ENCODE data around the gene AGMO. TPM values are rescaled to one million over a fixed set of nuclear protein-coding genes. Genes with fewer than 3 reads are reported as not detected.
A peak's percentile ranks its signal among the peaks of the same experiment; 100 is the strongest.

AGMO gene
- total RNA-seq, 1 experiment from 2014 or later, result 13.2 TPM

DNA sequence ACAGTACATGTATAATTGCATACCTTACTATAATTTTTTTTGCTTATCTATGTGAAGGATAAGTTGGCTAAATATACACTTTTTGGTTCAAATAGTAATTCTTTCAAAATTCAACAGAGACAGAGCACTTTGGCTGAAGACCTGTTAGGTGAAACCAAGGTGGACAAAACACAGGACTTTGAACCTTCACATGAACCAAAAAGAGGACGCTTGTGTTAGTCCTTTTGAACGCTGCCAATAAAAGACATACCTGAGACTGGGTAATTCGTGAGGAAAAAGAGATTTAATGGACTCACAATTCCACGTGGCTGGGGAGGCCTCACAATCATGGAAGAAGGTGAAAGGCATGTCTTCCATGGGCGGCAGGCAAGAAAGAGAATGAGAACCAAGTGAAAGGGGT is 4.7 kb upstream of the AGMO start:
- TF ChIP-seq, protein P1, sequence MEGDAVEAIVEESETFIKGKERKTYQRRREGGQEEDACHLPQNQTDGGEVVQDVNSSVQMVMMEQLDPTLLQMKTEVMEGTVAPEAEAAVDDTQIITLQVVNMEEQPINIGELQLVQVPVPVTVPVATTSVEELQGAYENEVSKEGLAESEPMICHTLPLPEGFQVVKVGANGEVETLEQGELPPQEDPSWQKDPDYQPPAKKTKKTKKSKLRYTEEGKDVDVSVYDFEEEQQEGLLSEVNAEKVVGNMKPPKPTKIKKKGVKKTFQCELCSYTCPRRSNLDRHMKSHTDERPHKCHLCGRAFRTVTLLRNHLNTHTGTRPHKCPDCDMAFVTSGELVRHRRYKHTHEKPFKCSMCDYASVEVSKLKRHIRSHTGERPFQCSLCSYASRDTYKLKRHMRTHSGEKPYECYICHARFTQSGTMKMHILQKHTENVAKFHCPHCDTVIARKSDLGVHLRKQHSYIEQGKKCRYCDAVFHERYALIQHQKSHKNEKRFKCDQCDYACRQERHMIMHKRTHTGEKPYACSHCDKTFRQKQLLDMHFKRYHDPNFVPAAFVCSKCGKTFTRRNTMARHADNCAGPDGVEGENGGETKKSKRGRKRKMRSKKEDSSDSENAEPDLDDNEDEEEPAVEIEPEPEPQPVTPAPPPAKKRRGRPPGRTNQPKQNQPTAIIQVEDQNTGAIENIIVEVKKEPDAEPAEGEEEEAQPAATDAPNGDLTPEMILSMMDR (IDR thresholded peaks at IDR 0.05; ENCODE audit: unreplicated experiment), result no peak
- CTCF ChIA-PET, result interaction anchor here (0.6 kb wide), 1 partner anchor 71 kb away, joined by 3 read pairs; no protein-coding TSS in a partner anchor
- H3K27ac Mint-ChIP-seq (ENCODE audit: unreplicated experiment), result no peak overlapping the region
- no TSS peak for BruUV-seq (replicated peaks)
- no peaks in the 10 kb centered on the region for H3K9me3 Mint-ChIP-seq (ENCODE audit: low read depth, unreplicated experiment)
- intact Hi-C loops (cut with micrococcal nuclease; ENCODE audit: unreplicated experiment), result no loop called here
- peaks cover 9% of the 10 kb centered on the region for H3K4me1 Mint-ChIP-seq (ENCODE audit: low read depth, unreplicated experiment)
- no peaks in the 10 kb centered on the region for H3K36me3 Mint-ChIP-seq (ENCODE audit: insufficient read depth, unreplicated experiment)
- no peaks in the 10 kb centered on the region for H3K27me3 Mint-ChIP-seq (ENCODE audit: unreplicated experiment)
- H3K4me3 Mint-ChIP-seq (ENCODE audit: low read depth, unreplicated experiment), result no peak overlapping the region
- DNase-seq, result no peak

DNA sequence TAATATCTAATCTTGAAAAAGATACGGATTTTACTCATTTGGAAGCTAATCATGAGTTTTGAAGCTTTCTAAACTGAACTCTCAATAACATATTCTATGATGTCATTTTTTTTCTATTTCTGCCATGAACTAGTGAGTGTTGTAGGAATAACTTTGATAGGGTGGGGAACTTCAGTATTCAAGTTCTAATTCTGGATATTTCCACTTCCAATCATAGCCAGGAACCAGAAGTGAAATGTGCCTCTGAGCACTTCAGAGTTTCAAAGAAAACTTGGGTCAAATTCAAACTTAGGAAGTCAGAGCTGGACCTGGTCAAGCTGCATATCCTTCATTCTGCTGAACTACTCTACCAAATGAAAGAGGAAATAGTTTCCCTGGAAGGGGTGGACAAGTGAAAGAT is 847 bp downstream of the AGMO start:
- peak overlapping the region; percentile 69 for H3K4me3 Mint-ChIP-seq (ENCODE audit: low read depth, unreplicated experiment)
- TF ChIP-seq, protein P1 (IDR thresholded peaks at IDR 0.05; ENCODE audit: unreplicated experiment), result no peak
- H3K4me1 Mint-ChIP-seq (ENCODE audit: low read depth, unreplicated experiment), result peaks cover 47% of the 10 kb centered on the region
- H3K9me3 Mint-ChIP-seq (ENCODE audit: low read depth, unreplicated experiment), result no peaks in the 10 kb centered on the region
- H3K36me3 Mint-ChIP-seq (ENCODE audit: insufficient read depth, unreplicated experiment), result peaks cover 14% of the 10 kb centered on the region
- no TSS peak for BruUV-seq (replicated peaks)
- H3K27me3 Mint-ChIP-seq (ENCODE audit: unreplicated experiment), result no peaks in the 10 kb centered on the region
- peak overlapping the region; percentile 55 for H3K27ac Mint-ChIP-seq (ENCODE audit: unreplicated experiment)
- intact Hi-C loops (cut with micrococcal nuclease; ENCODE audit: unreplicated experiment), result loop anchor here (5.0 kb wide), 1 partner anchor 46 kb away; no protein-coding TSS in a partner anchor
- CTCF ChIA-PET, result interaction anchor here (0.9 to 5.2 kb wide), 5 partner anchors 42 to 160 kb away, joined by 3 to 32 read pairs (median 8); partner anchors contain the start of gene MEOX2
- DNase-seq, result no peak

DNA sequence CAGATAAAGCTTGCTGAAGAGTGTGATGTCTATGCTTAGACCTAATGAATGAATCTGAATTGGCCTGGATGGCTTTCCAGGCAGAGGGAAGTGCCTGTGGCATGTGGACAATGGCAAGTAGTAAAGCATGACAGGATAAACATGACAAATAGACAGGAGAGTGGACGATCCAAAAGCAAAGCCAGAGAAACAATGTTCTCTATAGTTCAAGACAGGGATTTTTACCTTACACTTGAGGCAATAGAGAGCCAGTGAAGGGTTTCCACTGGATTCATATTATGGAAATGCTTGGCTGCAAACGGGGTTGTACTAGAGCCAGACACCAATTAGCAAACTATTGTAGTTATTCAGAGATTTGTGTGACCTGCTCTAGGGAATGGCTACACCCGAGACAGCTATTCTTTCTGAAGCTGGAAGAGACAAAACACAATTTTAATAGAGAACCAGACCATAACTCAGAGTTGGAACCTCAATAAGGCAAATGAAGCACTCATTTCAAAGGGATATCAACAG is 2.3 kb downstream of the AGMO start:
- Mint-ChIP-seq H3K4me3 (ENCODE audit: low read depth, unreplicated experiment) (peak overlapping the region; percentile 55), H3K27ac (ENCODE audit: unreplicated experiment) (peak overlapping the region; percentile 81), H3K27me3 (ENCODE audit: unreplicated experiment) (no peaks in the 10 kb centered on the region), H3K4me1 (ENCODE audit: low read depth, unreplicated experiment) (peaks cover 49% of the 10 kb centered on the region), H3K9me3 (ENCODE audit: low read depth, unreplicated experiment) (no peaks in the 10 kb centered on the region), H3K36me3 (ENCODE audit: insufficient read depth, unreplicated experiment) (peaks cover 19% of the 10 kb centered on the region)
- TF ChIP-seq, protein P1 (IDR thresholded peaks at IDR 0.05; ENCODE audit: unreplicated experiment), result no peak
- no peak for DNase-seq
- CTCF ChIA-PET, result interaction anchor here (0.6 to 5.2 kb wide), 7 partner anchors 53 to 161 kb away, joined by 3 to 32 read pairs (median 4); partner anchors contain the start of gene MEOX2
- TSS peak; percentile 2 for BruUV-seq (replicated peaks)
- intact Hi-C loops (cut with micrococcal nuclease; ENCODE audit: unreplicated experiment), result loop anchor here (2.0 to 5.0 kb wide), 2 partner anchors 121 to 252 kb away; no protein-coding TSS in a partner anchor

DNA sequence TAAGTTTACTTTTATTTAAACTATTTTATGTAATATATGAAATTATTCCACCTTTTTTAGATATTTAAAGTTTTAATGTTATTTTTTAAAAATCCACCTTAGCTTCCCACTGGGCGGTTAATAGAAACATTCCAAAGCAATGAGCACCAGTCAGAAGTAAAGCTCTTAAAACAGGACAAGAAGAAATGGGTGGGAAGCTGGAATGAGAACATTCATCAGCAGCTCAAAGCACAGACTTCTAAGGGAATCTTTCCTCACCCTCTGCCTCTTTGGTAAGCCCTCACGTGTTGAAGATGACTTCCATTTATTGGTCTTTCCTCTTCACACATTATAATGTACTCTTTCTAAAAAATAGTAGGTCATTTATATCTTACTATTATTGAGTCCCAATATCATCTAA is 3.1 kb downstream of the AGMO start:
- Mint-ChIP-seq H3K27me3 (ENCODE audit: unreplicated experiment) (no peaks in the 10 kb centered on the region), H3K4me3 (ENCODE audit: low read depth, unreplicated experiment) (peak overlapping the region; percentile 55), H3K27ac (ENCODE audit: unreplicated experiment) (peak overlapping the region; percentile 81), H3K4me1 (ENCODE audit: low read depth, unreplicated experiment) (peaks cover 56% of the 10 kb centered on the region), H3K36me3 (ENCODE audit: insufficient read depth, unreplicated experiment) (peaks cover 19% of the 10 kb centered on the region), H3K9me3 (ENCODE audit: low read depth, unreplicated experiment) (no peaks in the 10 kb centered on the region)
- no TSS peak for BruUV-seq (replicated peaks)
- intact Hi-C loops (cut with micrococcal nuclease; ENCODE audit: unreplicated experiment), result loop anchor here (2.0 to 5.0 kb wide), 2 partner anchors 122 to 251 kb away; no protein-coding TSS in a partner anchor
- TF ChIP-seq, protein P1 (IDR thresholded peaks at IDR 0.05; ENCODE audit: unreplicated experiment), result no peak
- CTCF ChIA-PET, result interaction anchor here (0.6 to 5.2 kb wide), 8 partner anchors 50 to 162 kb away, joined by 3 to 32 read pairs (median 4); partner anchors contain the start of gene MEOX2
- DNase-seq, result no peak

Measured in Calu3 (cell line).